ENCODE data around the gene DLG2. TPM values are rescaled to one million over a fixed set of nuclear protein-coding genes. Genes with fewer than 3 reads are reported as not detected.

DLG2 gene
- total RNA-seq, 1 donor from 2014 or later, result 2.1 TPM

DNA sequence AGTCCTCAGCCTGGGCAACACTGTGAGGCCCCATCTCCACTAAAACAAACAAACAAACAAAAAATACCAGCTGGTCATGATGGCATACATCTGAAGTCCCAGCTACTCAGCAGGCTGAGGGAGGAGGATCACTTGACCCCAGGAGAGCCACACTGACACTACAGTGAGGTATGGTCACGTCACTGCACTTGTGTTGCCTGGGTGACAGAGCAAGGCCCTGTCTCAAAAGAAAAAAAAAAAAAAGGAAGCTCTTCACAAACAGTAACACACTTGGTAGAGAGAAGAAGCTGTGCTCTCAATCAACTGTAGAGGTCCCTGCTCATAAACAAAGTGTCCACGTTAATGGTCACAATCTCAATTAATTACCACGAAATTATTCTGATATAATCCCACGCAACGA, 1939.4 kb downstream of the DLG2 start:
- Mint-ChIP-seq H3K27ac (ENCODE audit: unreplicated experiment) (no peak overlapping the region), H3K36me3 (ENCODE audit: low read depth) (no peaks in the 10 kb centered on the region), H3K4me3 (no peak overlapping the region), H3K4me1 (peaks cover 4% of the 10 kb centered on the region), H3K27me3 (ENCODE audit: low read depth) (peaks cover 5% of the 10 kb centered on the region), H3K9me3 (no peaks in the 10 kb centered on the region)
- DNase-seq (ENCODE audit: low read depth, low spot score), result no peak
- TF ChIP-seq, protein P1, sequence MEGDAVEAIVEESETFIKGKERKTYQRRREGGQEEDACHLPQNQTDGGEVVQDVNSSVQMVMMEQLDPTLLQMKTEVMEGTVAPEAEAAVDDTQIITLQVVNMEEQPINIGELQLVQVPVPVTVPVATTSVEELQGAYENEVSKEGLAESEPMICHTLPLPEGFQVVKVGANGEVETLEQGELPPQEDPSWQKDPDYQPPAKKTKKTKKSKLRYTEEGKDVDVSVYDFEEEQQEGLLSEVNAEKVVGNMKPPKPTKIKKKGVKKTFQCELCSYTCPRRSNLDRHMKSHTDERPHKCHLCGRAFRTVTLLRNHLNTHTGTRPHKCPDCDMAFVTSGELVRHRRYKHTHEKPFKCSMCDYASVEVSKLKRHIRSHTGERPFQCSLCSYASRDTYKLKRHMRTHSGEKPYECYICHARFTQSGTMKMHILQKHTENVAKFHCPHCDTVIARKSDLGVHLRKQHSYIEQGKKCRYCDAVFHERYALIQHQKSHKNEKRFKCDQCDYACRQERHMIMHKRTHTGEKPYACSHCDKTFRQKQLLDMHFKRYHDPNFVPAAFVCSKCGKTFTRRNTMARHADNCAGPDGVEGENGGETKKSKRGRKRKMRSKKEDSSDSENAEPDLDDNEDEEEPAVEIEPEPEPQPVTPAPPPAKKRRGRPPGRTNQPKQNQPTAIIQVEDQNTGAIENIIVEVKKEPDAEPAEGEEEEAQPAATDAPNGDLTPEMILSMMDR (conservative IDR thresholded peaks at IDR 0.05), result no peak

DNA sequence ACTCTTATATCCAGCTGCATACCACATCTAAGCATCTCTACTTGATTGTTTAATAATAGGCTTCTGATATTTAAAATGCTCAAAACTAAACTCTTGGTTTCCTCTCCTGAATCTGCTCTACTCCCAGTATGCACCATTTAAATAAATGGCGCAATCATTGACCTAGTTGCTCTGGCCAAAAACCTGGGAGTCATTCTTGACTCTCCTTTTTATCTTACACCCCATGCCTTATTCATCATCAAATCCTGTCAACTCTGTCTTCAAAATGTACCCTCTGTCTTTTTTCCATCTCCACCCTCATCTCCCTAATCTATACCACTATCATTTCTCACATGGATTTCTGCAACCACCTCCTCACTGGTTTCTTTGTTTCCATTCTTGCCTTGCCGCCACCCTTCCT, 1941.4 kb downstream of the DLG2 start:
- Mint-ChIP-seq H3K36me3 (ENCODE audit: low read depth) (no peaks in the 10 kb centered on the region), H3K27ac (ENCODE audit: unreplicated experiment) (no peak overlapping the region), H3K9me3 (no peaks in the 10 kb centered on the region), H3K4me1 (peaks cover 16% of the 10 kb centered on the region), H3K4me3 (no peak overlapping the region), H3K27me3 (ENCODE audit: low read depth) (peaks cover 14% of the 10 kb centered on the region)
- DNase-seq (ENCODE audit: low read depth, low spot score), result no peak
- TF ChIP-seq, protein P1 (conservative IDR thresholded peaks at IDR 0.05), result no peak

DNA sequence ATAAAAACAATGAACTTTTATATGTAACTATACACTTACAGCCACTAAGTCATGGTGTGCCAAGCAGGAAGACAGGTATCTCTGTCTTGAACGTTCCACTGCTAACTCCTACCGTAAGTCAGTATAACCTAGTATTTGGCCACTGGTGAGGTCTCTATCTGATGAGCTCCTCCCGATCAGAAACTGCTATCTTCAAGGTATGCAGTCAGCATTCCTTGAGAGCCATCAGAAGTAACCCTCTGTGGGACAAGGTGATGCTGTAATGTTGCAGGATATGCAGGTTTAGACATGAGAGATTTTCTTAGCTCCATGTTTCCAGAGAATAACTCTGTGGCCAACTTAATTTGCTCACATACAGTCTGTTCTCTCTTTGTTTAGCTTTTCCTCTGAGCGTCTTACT, 1943.1 kb downstream of the DLG2 start:
- Mint-ChIP-seq H3K36me3 (ENCODE audit: low read depth) (no peaks in the 10 kb centered on the region), H3K27me3 (ENCODE audit: low read depth) (peaks cover 21% of the 10 kb centered on the region)
- no peak for DNase-seq (ENCODE audit: low read depth, low spot score)

DNA sequence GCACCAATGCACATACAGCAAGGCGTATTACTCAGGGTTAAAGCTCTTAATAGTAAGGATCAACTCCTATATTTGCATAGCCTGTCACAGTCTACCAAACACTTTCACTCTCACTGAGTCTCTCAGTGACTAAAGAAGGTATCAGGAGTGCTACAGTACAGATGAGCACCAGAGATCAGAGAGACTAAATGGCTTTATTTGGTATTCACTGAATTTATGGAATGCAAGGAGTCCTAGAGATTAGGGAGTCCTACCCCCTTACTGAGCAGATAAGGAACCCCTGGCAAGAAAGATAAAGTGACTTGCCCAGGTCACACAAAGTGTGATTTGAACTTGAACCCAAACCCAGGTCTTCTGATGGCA, 1944.6 kb downstream of the DLG2 start:
- TF ChIP-seq, protein P1 (conservative IDR thresholded peaks at IDR 0.05), result no peak
- H3K27ac Mint-ChIP-seq (ENCODE audit: unreplicated experiment), result no peak overlapping the region
- no peak for DNase-seq (ENCODE audit: low read depth, low spot score)
- peaks cover 20% of the 10 kb centered on the region for H3K4me1 Mint-ChIP-seq
- H3K9me3 Mint-ChIP-seq, result no peaks in the 10 kb centered on the region
- H3K4me3 Mint-ChIP-seq, result no peak overlapping the region
- H3K36me3 Mint-ChIP-seq (ENCODE audit: low read depth), result no peaks in the 10 kb centered on the region
- H3K27me3 Mint-ChIP-seq (ENCODE audit: low read depth), result peaks cover 21% of the 10 kb centered on the region

More for the DNA sequence above, 1943.1 kb downstream of the DLG2 start:
- Mint-ChIP-seq H3K27ac (ENCODE audit: unreplicated experiment) (no peak overlapping the region), H3K4me3 (no peak overlapping the region), H3K4me1 (peaks cover 20% of the 10 kb centered on the region), H3K9me3 (no peaks in the 10 kb centered on the region)
- TF ChIP-seq, protein P1 (conservative IDR thresholded peaks at IDR 0.05), result no peak

DNA sequence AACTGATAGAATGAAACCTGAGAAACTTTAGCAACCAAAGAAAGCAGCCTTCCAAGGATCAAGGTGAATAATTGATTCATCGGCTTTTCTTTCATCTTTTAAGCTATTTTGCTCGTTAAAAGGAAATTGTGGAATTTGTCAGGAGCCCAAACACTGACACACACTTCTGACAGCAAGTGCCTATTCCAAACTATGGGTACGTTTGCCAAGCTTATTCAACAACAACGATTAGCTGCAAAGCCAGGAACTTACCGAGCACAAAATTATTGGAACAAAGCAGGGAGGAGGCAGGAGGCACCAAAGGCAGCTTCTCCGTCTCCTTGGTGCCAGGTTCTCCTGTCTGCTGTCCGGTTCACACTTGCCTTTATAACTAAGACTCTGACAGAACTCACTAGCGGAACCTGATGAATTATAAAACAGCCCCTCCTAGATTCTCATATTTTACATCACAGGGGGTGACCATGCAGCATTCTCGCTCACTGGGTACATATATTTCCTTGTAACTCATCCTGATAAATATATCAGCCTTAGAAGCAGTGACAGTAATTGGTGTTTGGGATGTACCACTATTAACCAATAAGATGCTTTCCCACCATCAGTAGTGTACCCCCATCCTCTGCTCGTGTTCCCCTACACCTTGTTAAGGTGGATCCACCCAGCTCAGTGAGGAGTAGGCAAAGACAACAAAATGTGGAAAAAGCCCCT, 1945.1 kb downstream of the DLG2 start:
- Mint-ChIP-seq H3K4me1 (peaks cover 21% of the 10 kb centered on the region), H3K36me3 (ENCODE audit: low read depth) (no peaks in the 10 kb centered on the region), H3K27me3 (ENCODE audit: low read depth) (peaks cover 21% of the 10 kb centered on the region), H3K27ac (ENCODE audit: unreplicated experiment) (no peak overlapping the region), H3K9me3 (no peaks in the 10 kb centered on the region), H3K4me3 (no peak overlapping the region)
- DNase-seq (ENCODE audit: low read depth, low spot score), result no peak
- TF ChIP-seq, protein P1 (conservative IDR thresholded peaks at IDR 0.05), result no peak
